GM13976 (cell line): ENCODE results near the gene HYAL3.

Experiments
- DNase-seq: peaks from one replicate; pipeline ENCODE4 v3.0.0; 2012; ENCODE audit warnings: low spot score
- in situ Hi-C: fragments of 300-500 bp; cut with MboI; formaldehyde crosslinking; loops from one replicate; pipeline ENCODE4 v1.12.0; 2022; ENCODE audit warnings: low sequenced_read_pairs, mixed read lengths, inconsistent platforms; ENCODE audit not compliant: unreplicated experiment
- TF ChIP-seq, protein P1 (sequence below): IDR thresholded peaks from 2 replicates; pipeline ENCODE4 v1.5.1; 2012; ENCODE audit warnings: borderline replicate concordance, mild to moderate bottlenecking; ENCODE audit not compliant: insufficient read depth; ENCODE audit errors: extremely low read depth, missing control alignments, control extremely low read depth

Gene HYAL3

DNA sequence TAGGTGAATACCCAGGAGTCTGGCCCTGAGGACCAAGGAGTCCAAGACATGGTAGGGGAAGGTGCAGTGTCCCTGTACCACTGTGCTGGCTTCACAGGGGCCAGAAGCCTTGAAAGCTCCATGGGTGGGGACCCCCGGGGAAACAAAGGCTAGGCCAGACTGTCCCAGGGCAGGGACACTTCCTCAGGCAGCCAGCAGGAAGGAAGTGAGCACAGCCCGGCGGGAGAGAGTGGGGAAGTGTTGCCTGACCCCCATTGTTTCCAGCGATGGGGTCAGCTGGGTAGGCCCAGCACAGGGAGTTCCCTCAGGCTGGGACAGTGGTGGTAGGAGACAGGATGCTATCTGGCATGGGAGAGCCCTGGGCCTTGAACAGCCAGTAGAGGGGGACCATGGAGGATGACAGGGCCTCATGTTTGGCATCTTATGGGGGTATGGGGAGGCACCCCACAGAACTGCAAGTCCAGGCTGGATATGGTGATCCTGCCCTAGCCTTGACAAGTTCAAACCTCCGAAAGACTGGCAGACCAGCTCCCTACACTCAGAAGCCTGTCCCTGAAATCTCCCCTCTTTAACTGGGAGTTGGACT lies 24.5 kb upstream of the HYAL3 start:
- no peak for DNase-seq
- in situ Hi-C loops, result no loop called here
- TF ChIP-seq, protein P1, sequence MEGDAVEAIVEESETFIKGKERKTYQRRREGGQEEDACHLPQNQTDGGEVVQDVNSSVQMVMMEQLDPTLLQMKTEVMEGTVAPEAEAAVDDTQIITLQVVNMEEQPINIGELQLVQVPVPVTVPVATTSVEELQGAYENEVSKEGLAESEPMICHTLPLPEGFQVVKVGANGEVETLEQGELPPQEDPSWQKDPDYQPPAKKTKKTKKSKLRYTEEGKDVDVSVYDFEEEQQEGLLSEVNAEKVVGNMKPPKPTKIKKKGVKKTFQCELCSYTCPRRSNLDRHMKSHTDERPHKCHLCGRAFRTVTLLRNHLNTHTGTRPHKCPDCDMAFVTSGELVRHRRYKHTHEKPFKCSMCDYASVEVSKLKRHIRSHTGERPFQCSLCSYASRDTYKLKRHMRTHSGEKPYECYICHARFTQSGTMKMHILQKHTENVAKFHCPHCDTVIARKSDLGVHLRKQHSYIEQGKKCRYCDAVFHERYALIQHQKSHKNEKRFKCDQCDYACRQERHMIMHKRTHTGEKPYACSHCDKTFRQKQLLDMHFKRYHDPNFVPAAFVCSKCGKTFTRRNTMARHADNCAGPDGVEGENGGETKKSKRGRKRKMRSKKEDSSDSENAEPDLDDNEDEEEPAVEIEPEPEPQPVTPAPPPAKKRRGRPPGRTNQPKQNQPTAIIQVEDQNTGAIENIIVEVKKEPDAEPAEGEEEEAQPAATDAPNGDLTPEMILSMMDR, result no peak

DNA sequence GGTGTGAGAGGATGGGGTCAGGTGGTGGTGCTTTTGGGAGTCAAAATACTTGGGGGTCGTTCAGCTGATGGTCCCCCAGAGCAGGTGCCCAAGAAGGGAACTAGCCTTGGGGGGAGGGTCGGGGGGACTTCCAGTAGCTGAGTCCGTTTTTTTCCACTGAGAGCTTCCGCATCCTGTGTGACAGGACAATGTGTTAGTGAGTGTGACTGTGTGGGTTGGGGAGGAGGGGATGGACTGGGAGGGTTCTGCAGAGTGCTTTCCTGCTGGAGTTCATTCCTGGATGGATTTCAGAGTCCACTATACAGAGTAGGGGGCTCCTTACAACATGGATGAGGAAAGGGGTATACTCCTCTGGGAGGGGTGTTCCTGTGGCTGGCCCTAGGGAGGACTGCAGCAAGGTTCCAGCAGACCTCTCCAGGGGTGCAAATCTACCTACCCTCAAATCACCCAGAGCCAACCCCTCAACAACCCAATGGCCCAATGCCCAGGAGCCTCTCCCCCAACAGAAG lies 23.9 kb upstream of the HYAL3 start:
- DNase-seq, result no peak
- TF ChIP-seq, protein P1, result no peak
- in situ Hi-C loops, result no loop called here

DNA sequence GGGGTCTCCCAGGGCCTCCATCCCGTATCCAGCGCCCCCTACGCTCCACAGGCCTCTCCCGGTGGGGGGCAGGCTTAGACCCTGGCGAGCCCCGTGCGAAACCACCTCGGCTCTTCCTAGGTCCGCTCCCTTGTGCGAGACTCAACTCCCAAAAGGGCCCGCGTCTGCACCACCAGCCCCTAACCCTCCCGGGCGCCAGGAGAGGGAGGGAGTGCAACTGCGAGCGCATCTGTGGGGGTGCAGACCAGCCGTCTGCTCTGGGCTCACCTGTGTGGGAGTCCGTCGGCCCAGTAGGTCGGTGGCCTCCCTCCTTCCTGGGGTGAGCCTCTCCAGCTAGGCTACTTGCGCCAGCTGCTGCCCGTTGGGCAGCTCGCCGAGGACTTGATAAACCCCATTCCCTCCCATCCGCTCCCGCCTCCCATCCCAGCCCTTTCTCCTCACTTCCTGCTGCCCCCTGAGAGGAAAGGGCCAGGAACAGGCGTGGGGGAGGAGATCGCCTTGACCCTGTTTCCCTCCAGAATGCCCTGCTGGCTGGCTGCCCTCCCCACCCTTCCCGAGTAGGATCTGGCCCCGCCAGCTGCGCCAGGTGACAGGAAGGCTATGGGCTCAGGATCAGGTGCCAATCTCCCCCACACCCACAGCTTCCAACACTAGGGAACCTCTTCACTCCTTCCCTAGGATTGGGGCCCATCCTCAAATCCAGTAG lies 23.3 kb upstream of the HYAL3 start, which contains the start of gene HYAL2:
HYAL2 (minus strand) TSS at position 360 of the 706 bp plus-strand sequence. CDS start 2,256 bp downstream, outside the sequence.
- TF ChIP-seq, protein P1, result no peak
- DNase-seq, result no peak
- in situ Hi-C loops, result no loop called here

DNA sequence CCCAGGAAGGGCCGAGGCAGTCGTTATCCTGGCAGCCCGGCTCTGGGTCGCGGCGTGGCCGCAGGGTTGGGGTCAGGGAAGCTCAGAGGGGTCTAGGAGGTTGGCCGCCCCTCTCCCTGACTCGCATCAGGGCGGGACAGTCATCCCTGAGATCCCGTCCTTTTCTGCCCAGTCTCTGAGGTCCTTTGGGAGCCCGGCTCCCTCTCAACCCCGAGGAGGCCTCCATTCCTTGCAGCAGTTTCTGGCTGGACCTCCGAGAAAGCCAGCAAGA lies 22.8 kb upstream of the HYAL3 start:
- in situ Hi-C loops, result no loop called here
- DNase-seq, result no peak
- TF ChIP-seq, protein P1, result no peak

DNA sequence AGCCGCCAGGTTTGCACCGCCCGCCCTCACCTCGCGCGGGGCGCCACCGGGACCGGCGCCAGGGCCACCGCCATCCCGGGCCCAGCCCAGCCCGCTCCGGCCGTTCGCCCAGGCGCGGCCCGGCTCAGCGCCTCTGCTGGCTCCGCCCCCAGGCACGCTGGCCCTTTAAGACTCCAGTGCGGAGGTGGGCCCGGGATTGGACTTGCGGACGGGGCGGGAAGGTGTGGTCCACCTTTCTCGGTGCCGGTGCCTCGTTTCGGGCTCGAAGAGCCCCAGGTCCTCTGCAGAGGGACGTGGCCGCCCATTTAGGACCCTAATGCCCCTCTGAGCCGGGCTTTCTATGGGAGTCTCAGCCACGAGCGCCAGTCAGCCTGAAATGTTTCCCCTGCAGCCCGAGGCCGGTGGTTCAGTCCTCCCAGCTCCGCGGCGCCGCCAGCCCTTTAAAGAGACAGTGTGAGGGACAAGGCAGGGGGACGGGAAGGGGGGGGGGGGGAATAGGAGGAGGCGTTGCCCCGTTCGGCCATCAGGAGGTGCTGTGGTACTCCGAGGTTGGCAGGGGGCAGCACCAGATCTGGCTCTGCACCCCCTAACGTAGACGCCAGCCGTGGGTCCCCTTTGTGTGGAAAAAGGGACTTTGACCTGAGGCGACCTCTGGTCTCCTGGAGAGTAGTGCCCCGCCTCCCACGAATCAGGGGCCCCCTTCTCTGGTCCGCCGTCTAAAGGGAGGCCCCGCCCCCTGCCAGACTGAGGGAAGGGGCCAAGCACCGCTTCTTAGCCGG lies 22.3 kb upstream of the HYAL3 start:
- in situ Hi-C loops, result no loop called here
- TF ChIP-seq, protein P1, result peak; percentile 41
- DNase-seq, result peak; percentile 93

DNA sequence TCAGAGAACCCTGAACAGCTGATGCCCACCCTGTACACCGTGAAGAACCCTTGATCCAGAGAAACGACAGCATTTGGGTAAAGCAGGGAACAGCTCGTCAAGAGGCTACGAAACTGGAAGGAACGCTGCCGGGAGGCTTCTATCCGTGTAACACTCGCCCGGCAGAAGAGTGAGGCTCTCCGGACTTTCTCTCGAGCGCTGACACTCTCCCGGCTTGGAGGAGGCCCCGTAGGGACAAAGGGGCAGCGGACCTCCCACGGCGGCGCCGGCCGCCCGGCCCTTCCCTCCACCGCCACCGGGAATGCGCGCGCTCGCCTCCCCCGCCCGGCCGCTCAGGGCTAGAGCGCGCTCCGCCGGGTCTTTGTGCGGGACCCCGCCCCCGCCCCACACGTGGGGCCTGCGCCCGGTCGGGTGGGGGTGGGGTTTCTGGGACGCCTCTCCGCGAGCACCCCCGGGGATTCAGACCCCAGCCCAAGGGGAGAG lies 21.7 kb upstream of the HYAL3 start:
- TF ChIP-seq, protein P1, result no peak
- DNase-seq, result peak; percentile 86
- in situ Hi-C loops, result no loop called here
